Lower lobe of right lung (tissue), 2 donors: ENCODE results near the gene FOCAD. TPM values are rescaled to one million over a fixed set of nuclear protein-coding genes. Genes with fewer than 3 reads are reported as not detected.

ENCODE experiments used
- ATAC-seq, 2 donors: fragments of 200-7000 bp; cut with Tn5 transposase; one replicate each; pipeline ENCODE4 v1.9.1; 2020 to 2022; ENCODE audit warnings: mild to moderate bottlenecking in 2 of 2, moderate library complexity in 2 of 2
- DNase-seq: peaks from one replicate; pipeline ENCODE4 v3.0.0-alpha.2; 2020
- H3K27ac ChIP-seq: fragments of 200-600 bp; one replicate; pipeline ENCODE4 v1.8.0; 2022
- H3K27me3 ChIP-seq: fragments of 200-600 bp; one replicate; pipeline ENCODE4 v1.8.0; 2022; ENCODE audit warnings: low read depth
- H3K36me3 ChIP-seq: fragments of 200-600 bp; one replicate; pipeline ENCODE4 v1.8.0; 2022; ENCODE audit warnings: mild to moderate bottlenecking
- H3K4me1 ChIP-seq: fragments of 200-600 bp; one replicate; pipeline ENCODE4 v1.8.0; 2022
- H3K4me3 ChIP-seq: fragments of 200-600 bp; one replicate; pipeline ENCODE4 v1.8.0; 2022; ENCODE audit warnings: mild to moderate bottlenecking
- H3K9me3 ChIP-seq: fragments of 200-600 bp; one replicate; pipeline ENCODE4 v1.8.0; 2022
- intact Hi-C: fragments of 100-400 bp; cut with DNase I; formaldehyde crosslinking; loops from one replicate; pipeline ENCODE4 v1.11.0; 2022
- microRNA-seq: library from miRNA; unstranded; fragments of <30 nt; microRNA quantifications from one replicate; pipeline ENCODE4 v1.2.0, GENCODE V29; 2020; ENCODE audit warnings: borderline number of aligned reads
- total RNA-seq: library from RNA; stranded (reverse); fragmentation: NEBNext Ultra II Directional; extraction: Animal tissue kit (Norgen Biotek cat#: 25700); gene quantifications from one replicate; pipeline ENCODE4 v1.2.1, GENCODE V29; 2021
- TF ChIP-seq, protein P1 (sequence below): fragments of 200-600 bp; IDR thresholded peaks from one replicate; pipeline ENCODE4 v1.8.0; 2022; ENCODE audit warnings: antibody characterized with exemption, mild to moderate bottlenecking
- donor health status: DM: no; HTN: yes; CAD: no; lungs with severe emphysema.

The FOCAD gene
- total RNA-seq, 1 donor from 2014 or later, result 29.5 TPM

- no peak for DNase-seq
- Histone ChIP-seq H3K27ac (no peak overlapping the region), H3K4me3 (no peak overlapping the region), H3K9me3 (no peaks in the 10 kb centered on the region), H3K4me1 (no peaks in the 10 kb centered on the region), H3K27me3 (no peaks in the 10 kb centered on the region), H3K36me3 (no peaks in the 10 kb centered on the region)
- no peak for ATAC-seq
- TF ChIP-seq, protein P1, sequence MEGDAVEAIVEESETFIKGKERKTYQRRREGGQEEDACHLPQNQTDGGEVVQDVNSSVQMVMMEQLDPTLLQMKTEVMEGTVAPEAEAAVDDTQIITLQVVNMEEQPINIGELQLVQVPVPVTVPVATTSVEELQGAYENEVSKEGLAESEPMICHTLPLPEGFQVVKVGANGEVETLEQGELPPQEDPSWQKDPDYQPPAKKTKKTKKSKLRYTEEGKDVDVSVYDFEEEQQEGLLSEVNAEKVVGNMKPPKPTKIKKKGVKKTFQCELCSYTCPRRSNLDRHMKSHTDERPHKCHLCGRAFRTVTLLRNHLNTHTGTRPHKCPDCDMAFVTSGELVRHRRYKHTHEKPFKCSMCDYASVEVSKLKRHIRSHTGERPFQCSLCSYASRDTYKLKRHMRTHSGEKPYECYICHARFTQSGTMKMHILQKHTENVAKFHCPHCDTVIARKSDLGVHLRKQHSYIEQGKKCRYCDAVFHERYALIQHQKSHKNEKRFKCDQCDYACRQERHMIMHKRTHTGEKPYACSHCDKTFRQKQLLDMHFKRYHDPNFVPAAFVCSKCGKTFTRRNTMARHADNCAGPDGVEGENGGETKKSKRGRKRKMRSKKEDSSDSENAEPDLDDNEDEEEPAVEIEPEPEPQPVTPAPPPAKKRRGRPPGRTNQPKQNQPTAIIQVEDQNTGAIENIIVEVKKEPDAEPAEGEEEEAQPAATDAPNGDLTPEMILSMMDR, result no peak
- intact Hi-C loops, result no loop called here
Measured at GRCh38 chr9:21037278-21037677, 353.2 kb downstream of the FOCAD start.

- ATAC-seq (no peak), DNase-seq (no peak)
- H3K9me3 ChIP-seq, result no peaks in the 10 kb centered on the region
- intact Hi-C loops, result no loop called here
- no peaks in the 10 kb centered on the region for H3K4me1 ChIP-seq
- H3K27ac ChIP-seq, result no peak overlapping the region
- TF ChIP-seq, protein P1, result no peak
- H3K36me3 ChIP-seq, result no peaks in the 10 kb centered on the region
- H3K27me3 ChIP-seq, result no peaks in the 10 kb centered on the region
- no peak overlapping the region for H3K4me3 ChIP-seq
Measured at GRCh38 chr9:21039302-21039701, 355.2 kb downstream of the FOCAD start.

DNA sequence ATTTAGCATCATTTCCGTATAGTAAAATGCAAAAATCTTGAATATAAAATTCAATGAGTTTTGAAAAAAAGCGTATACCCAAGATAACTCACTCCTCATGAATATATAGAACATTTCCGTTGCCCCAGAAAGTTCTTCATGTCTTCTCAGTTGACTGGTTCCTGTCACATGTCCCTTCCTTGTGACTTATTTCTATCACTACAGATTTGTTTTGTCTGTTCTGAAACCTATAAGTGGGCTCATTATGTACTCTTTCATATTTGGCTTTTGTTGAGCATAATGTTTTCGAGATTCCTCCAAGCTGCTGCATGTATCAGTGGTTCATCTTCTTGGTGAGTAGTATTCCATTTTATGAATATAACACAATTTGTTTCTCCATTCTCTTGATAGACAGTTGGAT, 358.4 kb downstream of the FOCAD start:
- H3K4me1 ChIP-seq, result no peaks in the 10 kb centered on the region
- H3K9me3 ChIP-seq, result no peaks in the 10 kb centered on the region
- no peak overlapping the region for H3K4me3 ChIP-seq
- TF ChIP-seq, protein P1, result no peak
- no peaks in the 10 kb centered on the region for H3K36me3 ChIP-seq
- no peaks in the 10 kb centered on the region for H3K27me3 ChIP-seq
- intact Hi-C loops, result no loop called here
- no peak for ATAC-seq
- DNase-seq, result no peak
- H3K27ac ChIP-seq, result no peak overlapping the region

- no peak for ATAC-seq
- intact Hi-C loops, result no loop called here
- H3K4me1 ChIP-seq, result no peaks in the 10 kb centered on the region
- no peak overlapping the region for H3K4me3 ChIP-seq
- no peaks in the 10 kb centered on the region for H3K9me3 ChIP-seq
- no peak for DNase-seq
- TF ChIP-seq, protein P1, result no peak
- no peaks in the 10 kb centered on the region for H3K27me3 ChIP-seq
- H3K36me3 ChIP-seq, result no peaks in the 10 kb centered on the region
- H3K27ac ChIP-seq, result no peak overlapping the region
Measured at GRCh38 chr9:21043841-21044240, 359.8 kb downstream of the FOCAD start.

Small RNAs within 50 kb of the gene (microRNA-seq; reads per million reads assigned to microRNA genes)
- gene MIR491, result 10.1 reads per million, percentile 14 among the genes with 10 or more reads in this experiment

Other genes with a start within 250 kb of the FOCAD start
- 18.0 TPM for gene MLLT3, start 61.8 kb upstream of the FOCAD start, total RNA-seq